ENCODE results near the gene IGF1R. TPM values are rescaled to one million over a fixed set of nuclear protein-coding genes. Genes with fewer than 3 reads are reported as not detected.

IGF1R gene
- total and polyA plus RNA-seq, 2 experiments from 2014 or later: 9.5 to 92.4 TPM

GRCh38 chr15:98957655-98958054, 309.3 kb downstream of the IGF1R start:
- peaks cover 16% of the 10 kb centered on the region for H3K36me3 ChIP-seq
- H3K27ac ChIP-seq: no peak overlapping the region
- H3K4me3 ChIP-seq: no peak overlapping the region
- H3K27me3 ChIP-seq: no peaks in the 10 kb centered on the region
- H3K9me3 ChIP-seq (ENCODE audit: low read depth): no peaks in the 10 kb centered on the region
- no peak for DNase-seq (ENCODE audit: low read depth in 1 of 2, low spot score in 1 of 2)
- TF ChIP-seq, protein P1, sequence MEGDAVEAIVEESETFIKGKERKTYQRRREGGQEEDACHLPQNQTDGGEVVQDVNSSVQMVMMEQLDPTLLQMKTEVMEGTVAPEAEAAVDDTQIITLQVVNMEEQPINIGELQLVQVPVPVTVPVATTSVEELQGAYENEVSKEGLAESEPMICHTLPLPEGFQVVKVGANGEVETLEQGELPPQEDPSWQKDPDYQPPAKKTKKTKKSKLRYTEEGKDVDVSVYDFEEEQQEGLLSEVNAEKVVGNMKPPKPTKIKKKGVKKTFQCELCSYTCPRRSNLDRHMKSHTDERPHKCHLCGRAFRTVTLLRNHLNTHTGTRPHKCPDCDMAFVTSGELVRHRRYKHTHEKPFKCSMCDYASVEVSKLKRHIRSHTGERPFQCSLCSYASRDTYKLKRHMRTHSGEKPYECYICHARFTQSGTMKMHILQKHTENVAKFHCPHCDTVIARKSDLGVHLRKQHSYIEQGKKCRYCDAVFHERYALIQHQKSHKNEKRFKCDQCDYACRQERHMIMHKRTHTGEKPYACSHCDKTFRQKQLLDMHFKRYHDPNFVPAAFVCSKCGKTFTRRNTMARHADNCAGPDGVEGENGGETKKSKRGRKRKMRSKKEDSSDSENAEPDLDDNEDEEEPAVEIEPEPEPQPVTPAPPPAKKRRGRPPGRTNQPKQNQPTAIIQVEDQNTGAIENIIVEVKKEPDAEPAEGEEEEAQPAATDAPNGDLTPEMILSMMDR (IDR thresholded peaks at IDR 0.05; ENCODE audit: low read depth, low read length): no peak
- H3K4me1 ChIP-seq (ENCODE audit: low read depth): no peaks in the 10 kb centered on the region

- no peaks in the 10 kb centered on the region for H3K4me1 ChIP-seq (ENCODE audit: low read depth)
- no peak for DNase-seq (ENCODE audit: low read depth in 1 of 2, low spot score in 1 of 2)
- H3K27ac ChIP-seq: no peak overlapping the region
- H3K27me3 ChIP-seq: no peaks in the 10 kb centered on the region
- no peaks in the 10 kb centered on the region for H3K9me3 ChIP-seq (ENCODE audit: low read depth)
- H3K4me3 ChIP-seq: no peak overlapping the region
- TF ChIP-seq, protein P1 (IDR thresholded peaks at IDR 0.05; ENCODE audit: low read depth, low read length): no peak
- peaks cover 16% of the 10 kb centered on the region for H3K36me3 ChIP-seq
These were observed 309.7 kb downstream of the IGF1R start for GRCh38 chr15:98958076-98958475.

DNA sequence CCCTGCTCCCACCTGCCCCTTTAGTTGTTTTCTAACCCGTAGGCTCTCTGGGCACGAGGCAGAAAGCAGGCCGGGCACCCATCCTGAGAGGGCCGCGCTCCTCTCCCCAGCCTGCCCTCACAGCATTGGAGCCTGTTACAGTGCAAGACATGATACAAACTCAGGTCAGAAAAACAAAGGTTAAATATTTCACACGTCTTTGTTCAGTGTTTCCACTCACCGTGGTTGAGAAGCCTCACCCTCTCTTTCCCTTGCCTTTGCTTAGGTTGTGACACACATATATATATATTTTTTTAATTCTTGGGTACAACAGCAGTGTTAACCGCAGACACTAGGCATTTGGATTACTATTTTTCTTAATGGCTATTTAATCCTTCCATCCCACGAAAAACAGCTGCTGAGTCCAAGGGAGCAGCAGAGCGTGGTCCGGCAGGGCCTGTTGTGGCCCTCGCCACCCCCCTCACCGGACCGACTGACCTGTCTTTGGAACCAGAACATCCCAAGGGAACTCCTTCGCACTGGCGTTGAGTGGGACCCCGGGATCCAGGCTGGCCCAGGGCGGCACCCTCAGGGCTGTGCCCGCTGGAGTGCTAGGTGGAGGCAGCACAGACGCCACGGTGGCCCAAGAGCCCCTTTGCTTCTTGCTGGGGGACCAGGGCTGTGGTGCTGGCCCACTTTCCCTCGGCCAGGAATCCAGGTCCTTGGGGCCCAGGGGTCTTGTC, 310.7 kb downstream of the IGF1R start:
- Histone ChIP-seq H3K36me3 (peaks cover 16% of the 10 kb centered on the region), H3K4me1 (ENCODE audit: low read depth) (no peaks in the 10 kb centered on the region), H3K27me3 (no peaks in the 10 kb centered on the region), H3K4me3 (no peak overlapping the region), H3K27ac (no peak overlapping the region), H3K9me3 (ENCODE audit: low read depth) (no peaks in the 10 kb centered on the region)
- DNase-seq (ENCODE audit: low read depth in 1 of 2, low spot score in 1 of 2): no peak
- TF ChIP-seq, protein P1 (IDR thresholded peaks at IDR 0.05; ENCODE audit: low read depth, low read length): no peak

- H3K27me3 ChIP-seq: no peaks in the 10 kb centered on the region
- no peak overlapping the region for H3K4me3 ChIP-seq
- no peaks in the 10 kb centered on the region for H3K9me3 ChIP-seq (ENCODE audit: low read depth)
- no peak overlapping the region for H3K27ac ChIP-seq
- no peak for DNase-seq (ENCODE audit: low read depth in 1 of 2, low spot score in 1 of 2)
- peaks cover 16% of the 10 kb centered on the region for H3K36me3 ChIP-seq
- TF ChIP-seq, protein P1 (IDR thresholded peaks at IDR 0.05; ENCODE audit: low read depth, low read length): no peak
- H3K4me1 ChIP-seq (ENCODE audit: low read depth): no peaks in the 10 kb centered on the region
These were observed 311.3 kb downstream of the IGF1R start for GRCh38 chr15:98959640-98960007.

- Histone ChIP-seq H3K4me1 (ENCODE audit: low read depth) (no peaks in the 10 kb centered on the region), H3K27me3 (no peaks in the 10 kb centered on the region), H3K36me3 (peaks cover 16% of the 10 kb centered on the region), H3K27ac (no peak overlapping the region), H3K4me3 (no peak overlapping the region), H3K9me3 (ENCODE audit: low read depth) (no peaks in the 10 kb centered on the region)
- no peak for DNase-seq (ENCODE audit: low read depth in 1 of 2, low spot score in 1 of 2)
- TF ChIP-seq, protein P1 (IDR thresholded peaks at IDR 0.05; ENCODE audit: low read depth, low read length): no peak
These were observed 312.3 kb downstream of the IGF1R start for GRCh38 chr15:98960555-98961050.
